K562 (cell line): ENCODE measurements around the gene FOXN1. TPM values are rescaled to one million over a fixed set of nuclear protein-coding genes. Genes with fewer than 3 reads are reported as not detected.

ENCODE experiments used
- FOXJ2 ChIP-seq: fragments of 200-800 bp; sonication (Bioruptor generic); IDR thresholded peaks from 2 replicates; pipeline ENCODE4 v1.6.1; 2016; ENCODE audit warnings: missing genetic modification characterization, missing compliant biosample characterization
- HMGXB4 ChIP-seq: sonication (generic); formaldehyde crosslinking; IDR thresholded peaks from 2 replicates; pipeline ENCODE4 v1.8.1; 2023; ENCODE audit warnings: mild to moderate bottlenecking, missing genetic modification reagents
- JUND ChIP-seq, 2 experiments: IDR thresholded peaks; 2 replicates in 1 of 2; 3 replicates in 1 of 2; pipeline ENCODE4 v1.6.1; 2011; ENCODE audit warnings: borderline replicate concordance in 2 of 2, low read depth in 2 of 2, low read length in 2 of 2, improper control_type of control experiment in 1 of 2, missing biosample characterization in 1 of 2, missing genetic modification characterization in 1 of 2, missing genetic modification reagents in 1 of 2
- MTA2 ChIP-seq: fragments of 450-650 bp; IDR thresholded peaks from 2 replicates; pipeline ENCODE4 v1.6.1; 2016; ENCODE audit warnings: low read depth
- NCOA2 ChIP-seq, 2 experiments: fragments of 450-650 bp; IDR thresholded peaks; 2 replicates each; pipeline ENCODE4 v1.6.1; 2018; ENCODE audit warnings: mild to moderate bottlenecking in 2 of 2, moderate library complexity in 1 of 2; ENCODE audit not compliant: partially characterized antibody in 2 of 2
- NR2C1 ChIP-seq, 2 experiments: fragments of 450-650 bp; IDR thresholded peaks; 2 replicates each; pipeline ENCODE4 v1.6.1; 2017; ENCODE audit warnings: mild to moderate bottlenecking in 2 of 2, antibody characterized with exemption in 1 of 2, inconsistent platforms in 1 of 2, missing compliant biosample characterization in 1 of 2, missing genetic modification characterization in 1 of 2
- POLR2B ChIP-seq: fragments of 450-650 bp; IDR thresholded peaks from 2 replicates; pipeline ENCODE4 v1.6.1; 2018; ENCODE audit warnings: low read depth; ENCODE audit not compliant: partially characterized antibody
- RBBP5 ChIP-seq: fragments of 200-600 bp; sonication (generic); IDR thresholded peaks from 2 replicates; pipeline ENCODE4 v1.6.1; 2012; ENCODE audit warnings: borderline replicate concordance, mild to moderate bottlenecking, low read length, control low read depth, inconsistent platforms; ENCODE audit not compliant: insufficient read depth, poor library complexity, severe bottlenecking
- RERE ChIP-seq: sonication (generic); formaldehyde crosslinking; IDR thresholded peaks from 2 replicates; pipeline ENCODE4 v1.8.0; 2023; ENCODE audit warnings: missing genetic modification reagents, mild to moderate bottlenecking, borderline replicate concordance
- SMARCE1 ChIP-seq: fragments of 450-650 bp; IDR thresholded peaks from 2 replicates; pipeline ENCODE4 v1.7.1; 2016; ENCODE audit warnings: mild to moderate bottlenecking
- UBTF ChIP-seq, 2 experiments: IDR thresholded peaks; 2 replicates each; pipeline ENCODE4 v1.6.1; 2012; ENCODE audit warnings: improper control_type of control experiment in 2 of 2, low read depth in 2 of 2, low read length in 2 of 2, borderline replicate concordance in 1 of 2
- ZMIZ1 ChIP-seq, 2 experiments: fragments of 150-350 bp in 1 of 2; IDR thresholded peaks; 2 replicates each; pipeline ENCODE4 v1.6.1; 2012 to 2016; ENCODE audit warnings: low read depth in 2 of 2, low read length in 2 of 2, mild to moderate bottlenecking in 1 of 2, moderate library complexity in 1 of 2
- polyA plus RNA-seq, 8 experiments: library from polyadenylated mRNA; depleted of rRNA in 4 of 8; stranded (reverse) in 5 of 8; unstranded in 3 of 8; fragments of >200 nt; fragmentation: Nextera tagmentation in 2 of 8; fragmentation: Illumina TruSeq in 1 of 8; extraction: Ambion mirVana in 2 of 8; extraction: Trizol in 1 of 8; gene quantifications; 2 replicates each; pipeline versions ENCODE4 v1.2.1 to v1.2.3, GENCODE V29; 2011 to 2014; ENCODE audit warnings: inconsistent platforms in 1 of 8, missing spikeins in 1 of 8
- total RNA-seq, 7 experiments: library from RNA; depleted of rRNA in 6 of 7; stranded (reverse); fragments of >200 nt in 6 of 7; fragmentation: Illumina TruSeq in 2 of 7; extraction: Trizol in 2 of 7; gene quantifications; 2 replicates each; pipeline versions ENCODE4 v1.2.1 to v1.2.3, GENCODE V29; 2011 to 2021; ENCODE audit warnings: low replicate concordance in 1 of 7

The FOXN1 gene
- total and polyA plus RNA-seq, 9 of the 15 experiments (the other 6 are each of a cell fraction or from before 2014, with no cell fraction given) = not detected

- TF ChIP-seq HMGXB4 (CRISPR knock-in tag) (no peak), SMARCE1 (peak; percentile 41; the same call in 1 of the 2 replicates), RBBP5 (no peak), NCOA2 (IDR thresholded peaks at IDR 0.05; ENCODE audit: partially characterized antibody in 2 of 2) (peak in 1 of 2 experiments; percentile 42), MTA2 (peak; percentile 34; the same call in 1 of the 2 replicates), POLR2B (no peak), ZMIZ1 (IDR thresholded peaks at IDR 0.05; ENCODE audit: low read depth in 2 of 2, low read length in 2 of 2) (no peak), FOXJ2 (tag) (no peak), RERE (CRISPR knock-in tag) (no peak), UBTF (IDR thresholded peaks at IDR 0.05; ENCODE audit: borderline replicate concordance in 1 of 2, low read depth in 2 of 2, low read length in 2 of 2) (no peak), JUND (IDR thresholded peaks at IDR 0.05; ENCODE audit: borderline replicate concordance, low read depth, low read length) (peak; percentile 74; the same call in 1 of the 2 replicates), JUND (tag; IDR thresholded peaks at IDR 0.05; ENCODE audit: borderline replicate concordance, low read depth, low read length) (no peak; the same call in 2 of the 3 replicates), NR2C1 (IDR thresholded peaks at IDR 0.05) (no peak), NR2C1 (tag; IDR thresholded peaks at IDR 0.05) (0 out of 2 replicates have a peak, but pooled peaks have one; percentile 28)
Measured at GRCh38 chr17:28466521-28467048, 39.6 kb upstream of the FOXN1 start (continued).
